HepG2 (cell line): Measurements from ENCODE around the gene TAGAP. TPM values are rescaled to one million over a fixed set of nuclear protein-coding genes. Genes with fewer than 3 reads are reported as not detected.

ENCODE experiments used
- ATAC-seq: fragments of 200-7000 bp; cut with Tn5 transposase; 3 replicates; pipeline ENCODE4 v1.9.1; 2020; ENCODE audit warnings: mild to moderate bottlenecking, moderate library complexity
- BruUV-seq: library from RNA; stranded (reverse); fragments of 400-500 nt; replicated peaks from 2 replicates; lab custom pipeline; 2021; lab: Mats Ljungman, UMichigan
- CTCF ChIA-PET: fragments of 300-600 bp; formaldehyde crosslinking; extraction: SDS; loops from one replicate; lab custom pipeline; 2021; ENCODE audit warnings: low total read pairs, inconsistent platforms, low intra/inter-chr PET ratio; lab: Yijun Ruan, JAX
- POLR2A ChIA-PET: fragments of 350-600 bp; sonication (Branson Sonifier 250); formaldehyde crosslinking; loops from one replicate; lab custom pipeline; 2020; ENCODE audit warnings: antibody characterized with exemption, inconsistent platforms; lab: Yijun Ruan, JAX
- DNase-seq: peaks from one replicate; pipeline ENCODE4 v3.0.0-alpha.2; 2015; ENCODE audit warnings: low spot score
- FAIRE-seq: peaks from 3 replicates; lab custom pipeline; 2011; peaks lifted over from hg19 to GRCh38; lab: Jason Lieb, UNC
- H2AFZ ChIP-seq: one replicate; pipeline ENCODE4 v1.6.1; 2011; ENCODE audit warnings: low read length, inconsistent platforms
- H3K27ac ChIP-seq: fragments of 300-600 bp; 3 replicates; pipeline ENCODE4 v1.8.0; 2011; ENCODE audit warnings: mixed run types, mild to moderate bottlenecking, mixed read lengths, low read length, inconsistent platforms; ENCODE audit not compliant: insufficient read depth; ENCODE audit errors: extremely low read length
- H3K27me3 ChIP-seq, 2 experiments: fragments of 200-600 bp in 1 of 2; 2 replicates in 1 of 2; 3 replicates in 1 of 2; pipeline versions ENCODE4 v1.6.0 to v1.8.0; 2011; ENCODE audit warnings: low read length in 2 of 2, mild to moderate bottlenecking in 2 of 2, moderate library complexity in 2 of 2, inconsistent platforms in 1 of 2; ENCODE audit not compliant: insufficient read depth in 2 of 2, control insufficient read depth in 1 of 2
- H3K36me3 ChIP-seq, 2 experiments: fragments of 200-600 bp in 1 of 2; replicated peaks in 1 of 2; 2 replicates in 1 of 2; 3 replicates in 1 of 2; pipeline versions ENCODE4 v1.5.1 to v1.8.0; 2011; ENCODE audit warnings: low read length in 2 of 2, inconsistent platforms in 1 of 2; ENCODE audit not compliant: insufficient read depth in 2 of 2, control insufficient read depth in 1 of 2
- H3K4me1 ChIP-seq: 2 replicates; pipeline ENCODE4 v1.5.1; 2012; ENCODE audit warnings: low read length, inconsistent platforms; ENCODE audit not compliant: insufficient read depth
- H3K4me2 ChIP-seq: 2 replicates; pipeline ENCODE4 v1.6.0; 2011; ENCODE audit warnings: low read depth, low read length, inconsistent platforms
- H3K4me3 ChIP-seq, 3 experiments: fragments of 200-600 bp in 1 of 3; sonication (generic), shearing (Covaris generic) in 1 of 3; replicated peaks in 1 of 3; 2 replicates each; pipeline ENCODE4 v1.5.1; 2011 to 2016; ENCODE audit warnings: low read length in 3 of 3, inconsistent platforms in 2 of 3, low read depth in 2 of 3, mild to moderate bottlenecking in 2 of 3, control low read depth in 1 of 3, mixed read lengths in 1 of 3; ENCODE audit not compliant: insufficient read depth in 1 of 3
- H3K79me2 ChIP-seq: one replicate; pipeline ENCODE4 v1.6.1; 2011; ENCODE audit warnings: low read length, inconsistent platforms; ENCODE audit not compliant: insufficient read depth
- H3K9ac ChIP-seq: 2 replicates; pipeline ENCODE4 v1.6.0; 2011; ENCODE audit warnings: mild to moderate bottlenecking, low read depth, low read length, inconsistent platforms; ENCODE audit not compliant: insufficient read depth
- H3K9me3 ChIP-seq: 2 replicates; pipeline ENCODE4 v1.5.1; 2012; ENCODE audit warnings: mild to moderate bottlenecking, low read length
- H4K20me1 ChIP-seq: 2 replicates; pipeline ENCODE4 v1.6.0; 2011; ENCODE audit warnings: inconsistent platforms, mild to moderate bottlenecking, low read length, moderate library complexity; ENCODE audit not compliant: insufficient read depth
- AGO1 ChIP-seq: fragments of 200-400 bp; formaldehyde crosslinking; IDR thresholded peaks from 2 replicates; pipeline ENCODE4 v1.6.1; 2017; ENCODE audit warnings: mild to moderate bottlenecking, low read depth, low read length, moderate library complexity; ENCODE audit not compliant: poor library complexity, severe bottlenecking
- GATA4 ChIP-seq: sonication (generic); IDR thresholded peaks from 2 replicates; pipeline ENCODE4 v1.6.1; 2016; ENCODE audit warnings: antibody characterized with exemption, low read depth, borderline replicate concordance
- RARG ChIP-seq: sonication (generic); formaldehyde crosslinking; IDR thresholded peaks from 2 replicates; pipeline ENCODE4 v1.4.0; 2020; ENCODE audit warnings: low read depth, mild to moderate bottlenecking, missing genetic modification reagents
- SMAD3 ChIP-seq: sonication (generic); formaldehyde crosslinking; IDR thresholded peaks from 2 replicates; pipeline ENCODE4 v1.4.0; 2020; ENCODE audit warnings: missing genetic modification reagents
- YY1 ChIP-seq: IDR thresholded peaks from 2 replicates; pipeline ENCODE4 v1.6.1; 2011; ENCODE audit warnings: low read length, low read depth, moderate library complexity, mild to moderate bottlenecking; ENCODE audit not compliant: insufficient read depth, insufficient replicate concordance
- ZHX1 ChIP-seq: sonication (generic); formaldehyde crosslinking; IDR thresholded peaks from 2 replicates; pipeline ENCODE4 v1.8.1; 2022; ENCODE audit warnings: low read depth, mild to moderate bottlenecking, missing genetic modification reagents
- ZNF138 ChIP-seq: sonication (generic); formaldehyde crosslinking; IDR thresholded peaks from 2 replicates; pipeline ENCODE4 v1.5.0; 2020; ENCODE audit warnings: mild to moderate bottlenecking, low read depth, missing genetic modification reagents
- ZNF569 ChIP-seq: sonication (generic); formaldehyde crosslinking; IDR thresholded peaks from 2 replicates; pipeline ENCODE4 v1.5.0; 2020; ENCODE audit warnings: mild to moderate bottlenecking, missing genetic modification reagents, moderate library complexity, borderline replicate concordance
- WGBS: methylation state at CpG from one replicate; pipeline ENCODE4 v1.1.6; 2017; ENCODE audit warnings: low lambda C conversion rate; 5-methylcytosine and 5-hydroxymethylcytosine counted together
- in situ Hi-C: cut with HindIII; loops from 2 replicates; pipeline ENCODE4 v1.10.0; 2017; ENCODE audit warnings: low pct_unique_long_range_greater_than_20kb; ENCODE audit not compliant: extremely low pct_ligation_motif_present
- intact Hi-C: fragments of 100-400 bp; cut with micrococcal nuclease; formaldehyde crosslinking; loops from one replicate; pipeline ENCODE4 v1.10.0; 2022; ENCODE audit not compliant: unreplicated experiment
- polyA plus RNA-seq, 8 experiments: library from polyadenylated mRNA; depleted of rRNA in 3 of 8; stranded (reverse) in 7 of 8; unstranded in 1 of 8; fragments of >200 nt; fragmentation: Illumina TruSeq in 4 of 8; extraction: Trizol in 4 of 8; gene quantifications; 2 replicates each; pipeline versions ENCODE4 v1.2.1 to v1.2.3, GENCODE V29; 2011 to 2016; ENCODE audit warnings: low read depth in 4 of 8, missing spikeins in 1 of 8, mixed read lengths in 1 of 8; ENCODE audit not compliant: insufficient read depth in 1 of 8
- total RNA-seq, 5 experiments: library from RNA; depleted of rRNA; stranded (reverse); fragments of >200 nt; fragmentation: Illumina TruSeq; extraction: Trizol; gene quantifications; 2 replicates each; pipeline ENCODE4 v1.2.3, GENCODE V29; 2016; ENCODE audit warnings: low read depth in 1 of 5
- TF ChIP-seq, protein P1 (sequence below): sonication (generic); formaldehyde crosslinking; IDR thresholded peaks from 2 replicates; pipeline ENCODE4 v1.4.0; 2020; ENCODE audit warnings: missing genetic modification reagents
- TF ChIP-seq, protein P2 (sequence below): IDR thresholded peaks from 2 replicates; pipeline ENCODE4 v1.6.1; 2016; ENCODE audit warnings: missing compliant biosample characterization, missing genetic modification reagents, borderline replicate concordance
- TF ChIP-seq, protein P3 (sequence below): sonication (generic); formaldehyde crosslinking; IDR thresholded peaks from 2 replicates; pipeline ENCODE4 v1.8.1; 2023; ENCODE audit warnings: mild to moderate bottlenecking, moderate library complexity, missing genetic modification reagents

TAGAP gene
- total and polyA plus RNA-seq, 2 of the 13 experiments (the other 11 are each of a cell fraction or from before 2014, with no cell fraction given), result not detected

DNA sequence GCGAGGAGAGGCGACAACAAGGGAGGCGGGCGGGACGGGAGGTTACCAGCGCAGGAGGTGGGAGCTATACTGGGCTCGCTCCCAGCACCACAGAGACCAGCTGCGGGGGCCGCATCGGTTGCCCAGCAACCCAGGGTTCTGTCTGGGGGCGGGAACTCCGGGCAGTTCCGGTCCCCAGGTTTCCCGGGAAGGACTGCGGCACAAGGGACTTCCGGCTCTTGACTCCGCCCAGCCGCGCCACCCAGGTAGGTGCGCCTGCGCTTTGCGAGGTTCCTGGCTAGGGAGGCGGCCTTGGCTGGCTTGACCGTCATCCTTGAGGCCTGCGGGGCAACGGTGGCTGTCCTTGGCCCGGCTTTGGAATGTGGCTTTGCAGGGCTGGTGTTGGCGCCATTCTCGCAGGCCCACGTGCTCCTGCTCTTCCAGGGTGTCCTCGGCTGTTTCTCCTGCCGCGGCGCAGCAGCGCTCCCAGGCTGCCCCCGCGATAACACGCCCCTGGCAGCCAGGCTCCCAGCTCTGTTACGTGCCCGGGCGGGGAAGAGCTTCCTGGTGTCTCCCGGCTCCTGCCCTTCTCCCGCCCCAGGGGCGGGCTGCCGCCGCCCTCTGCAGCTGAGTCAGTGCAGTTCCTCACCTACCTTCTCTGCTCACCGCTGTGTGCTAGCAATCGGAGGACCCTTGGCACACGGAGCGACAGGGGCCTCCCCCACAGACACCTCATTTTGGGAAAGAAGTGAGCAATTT lies 45.0 kb downstream of the TAGAP start, which contains the start of gene RSPH3:
TSS of gene RSPH3 (minus strand) at position 537 of the 738 bp plus-strand sequence. CDS start 652 bp downstream, outside the sequence.
- intact Hi-C loops (no loop called here), in situ Hi-C loops (no loop called here)
- ChIA-PET CTCF (interaction anchor here (0.7 kb wide), 1 partner anchor 692 kb away, joined by 3 read pairs; no protein-coding TSS in a partner anchor), POLR2A (interaction anchor here (0.7 to 1.6 kb wide), 8 partner anchors 10 to 790 kb away, joined by 3 to 12 read pairs (median 4); partner anchors contain the start of genes MRPL18 and TCP1)
- Histone ChIP-seq H3K27ac (peak within 1 kb of the TSS; percentile 94), H3K9ac (peak within 1 kb of the TSS; percentile 89), H3K9me3 (no peaks in the 10 kb centered on the region), H2AFZ (peak within 1 kb of the TSS; percentile 92), H3K79me2 (no peaks in the 10 kb centered on the region), H3K27me3 (no peaks in the 10 kb centered on the region; a peak in 1 of 5 replicates), H3K36me3 (no peaks in the 10 kb centered on the region), H3K4me2 (peak within 1 kb of the TSS; percentile 97), H4K20me1 (no peaks in the 10 kb centered on the region), H3K4me3 (peak within 1 kb of the TSS; percentile 73 to 93 (median 88)), H3K4me1 (peaks cover 25% of the 10 kb centered on the region)
- DNase-seq (peak; percentile 96), ATAC-seq (peak; percentile 94), FAIRE-seq (peak; percentile 88)
- WGBS, result 2% methylated on average over 27 of the region's 50 CpGs
- BruUV-seq, result TSS peak; percentile 80
- TF ChIP-seq RARG (CRISPR knock-in tag) (no peak), GATA4 (peak; percentile 82; the same call in 1 of the 2 replicates), ZHX1 (peak; percentile 73), YY1 (peak; percentile 86), ZNF138 (CRISPR knock-in tag) (peak; percentile 97), SMAD3 (CRISPR knock-in tag) (peak; percentile 89; the same call in 1 of the 2 replicates), AGO1 (peak; percentile 83), ZNF569 (CRISPR knock-in tag) (no peak)
- TF ChIP-seq, protein P1, sequence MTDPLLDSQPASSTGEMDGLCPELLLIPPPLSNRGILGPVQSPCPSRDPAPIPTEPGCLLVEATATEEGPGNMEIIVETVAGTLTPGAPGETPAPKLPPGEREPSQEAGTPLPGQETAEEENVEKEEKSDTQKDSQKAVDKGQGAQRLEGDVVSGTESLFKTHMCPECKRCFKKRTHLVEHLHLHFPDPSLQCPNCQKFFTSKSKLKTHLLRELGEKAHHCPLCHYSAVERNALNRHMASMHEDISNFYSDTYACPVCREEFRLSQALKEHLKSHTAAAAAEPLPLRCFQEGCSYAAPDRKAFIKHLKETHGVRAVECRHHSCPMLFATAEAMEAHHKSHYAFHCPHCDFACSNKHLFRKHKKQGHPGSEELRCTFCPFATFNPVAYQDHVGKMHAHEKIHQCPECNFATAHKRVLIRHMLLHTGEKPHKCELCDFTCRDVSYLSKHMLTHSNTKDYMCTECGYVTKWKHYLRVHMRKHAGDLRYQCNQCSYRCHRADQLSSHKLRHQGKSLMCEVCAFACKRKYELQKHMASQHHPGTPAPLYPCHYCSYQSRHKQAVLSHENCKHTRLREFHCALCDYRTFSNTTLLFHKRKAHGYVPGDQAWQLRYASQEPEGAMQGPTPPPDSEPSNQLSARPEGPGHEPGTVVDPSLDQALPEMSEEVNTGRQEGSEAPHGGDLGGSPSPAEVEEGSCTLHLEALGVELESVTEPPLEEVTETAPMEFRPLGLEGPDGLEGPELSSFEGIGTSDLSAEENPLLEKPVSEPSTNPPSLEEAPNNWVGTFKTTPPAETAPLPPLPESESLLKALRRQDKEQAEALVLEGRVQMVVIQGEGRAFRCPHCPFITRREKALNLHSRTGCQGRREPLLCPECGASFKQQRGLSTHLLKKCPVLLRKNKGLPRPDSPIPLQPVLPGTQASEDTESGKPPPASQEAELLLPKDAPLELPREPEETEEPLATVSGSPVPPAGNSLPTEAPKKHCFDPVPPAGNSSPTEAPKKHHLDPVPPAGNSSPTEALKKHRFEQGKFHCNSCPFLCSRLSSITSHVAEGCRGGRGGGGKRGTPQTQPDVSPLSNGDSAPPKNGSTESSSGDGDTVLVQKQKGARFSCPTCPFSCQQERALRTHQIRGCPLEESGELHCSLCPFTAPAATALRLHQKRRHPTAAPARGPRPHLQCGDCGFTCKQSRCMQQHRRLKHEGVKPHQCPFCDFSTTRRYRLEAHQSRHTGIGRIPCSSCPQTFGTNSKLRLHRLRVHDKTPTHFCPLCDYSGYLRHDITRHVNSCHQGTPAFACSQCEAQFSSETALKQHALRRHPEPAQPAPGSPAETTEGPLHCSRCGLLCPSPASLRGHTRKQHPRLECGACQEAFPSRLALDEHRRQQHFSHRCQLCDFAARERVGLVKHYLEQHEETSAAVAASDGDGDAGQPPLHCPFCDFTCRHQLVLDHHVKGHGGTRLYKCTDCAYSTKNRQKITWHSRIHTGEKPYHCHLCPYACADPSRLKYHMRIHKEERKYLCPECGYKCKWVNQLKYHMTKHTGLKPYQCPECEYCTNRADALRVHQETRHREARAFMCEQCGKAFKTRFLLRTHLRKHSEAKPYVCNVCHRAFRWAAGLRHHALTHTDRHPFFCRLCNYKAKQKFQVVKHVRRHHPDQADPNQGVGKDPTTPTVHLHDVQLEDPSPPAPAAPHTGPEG (CRISPR knock-in tag), result peak; percentile 97
- TF ChIP-seq, protein P2, sequence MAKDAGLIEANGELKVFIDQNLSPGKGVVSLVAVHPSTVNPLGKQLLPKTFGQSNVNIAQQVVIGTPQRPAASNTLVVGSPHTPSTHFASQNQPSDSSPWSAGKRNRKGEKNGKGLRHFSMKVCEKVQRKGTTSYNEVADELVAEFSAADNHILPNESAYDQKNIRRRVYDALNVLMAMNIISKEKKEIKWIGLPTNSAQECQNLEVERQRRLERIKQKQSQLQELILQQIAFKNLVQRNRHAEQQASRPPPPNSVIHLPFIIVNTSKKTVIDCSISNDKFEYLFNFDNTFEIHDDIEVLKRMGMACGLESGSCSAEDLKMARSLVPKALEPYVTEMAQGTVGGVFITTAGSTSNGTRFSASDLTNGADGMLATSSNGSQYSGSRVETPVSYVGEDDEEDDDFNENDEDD (CRISPR knock-in tag), result peak; percentile 96
- TF ChIP-seq, protein P3, sequence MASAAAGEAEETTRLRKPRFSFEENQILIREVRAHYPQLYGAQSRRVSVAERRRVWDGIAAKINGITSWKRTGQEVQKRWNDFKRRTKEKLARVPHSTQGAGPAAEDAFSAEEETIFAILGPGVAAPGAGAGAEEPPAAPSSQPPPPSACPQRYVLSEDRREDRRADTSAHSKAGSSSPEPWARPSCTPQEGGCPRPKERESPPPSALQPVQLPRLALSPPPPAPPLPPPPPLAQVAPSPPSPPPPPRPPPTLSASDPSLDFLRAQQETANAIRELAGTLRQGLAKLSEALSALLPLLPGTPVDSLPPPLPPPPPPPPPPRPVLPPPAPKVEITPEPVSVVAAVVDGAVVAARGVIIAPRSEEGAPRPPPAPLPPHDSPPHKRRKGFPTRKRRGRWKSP (CRISPR knock-in tag), result peak; percentile 95
